Mammary epithelial cell (primary cell): ENCODE results near the gene KCNQ5.

ENCODE experiments used
- EZH2 ChIP-seq: IDR thresholded peaks from 2 replicates; pipeline ENCODE4 v1.6.1; 2012; ENCODE audit warnings: low read length, inconsistent platforms, borderline replicate concordance
- TF ChIP-seq, protein P1 (sequence below), 2 donors: IDR thresholded peaks in 1 of 2; conservative IDR thresholded peaks in 1 of 2; 2 replicates each; pipeline ENCODE4 v1.5.1; 2011 to 2012; ENCODE audit warnings: inconsistent platforms in 2 of 2, low read length in 2 of 2, mild to moderate bottlenecking in 2 of 2, control low read depth in 1 of 2, low read depth in 1 of 2; ENCODE audit not compliant: insufficient read depth in 1 of 2; ENCODE audit errors: extremely low read depth in 1 of 2

DNA sequence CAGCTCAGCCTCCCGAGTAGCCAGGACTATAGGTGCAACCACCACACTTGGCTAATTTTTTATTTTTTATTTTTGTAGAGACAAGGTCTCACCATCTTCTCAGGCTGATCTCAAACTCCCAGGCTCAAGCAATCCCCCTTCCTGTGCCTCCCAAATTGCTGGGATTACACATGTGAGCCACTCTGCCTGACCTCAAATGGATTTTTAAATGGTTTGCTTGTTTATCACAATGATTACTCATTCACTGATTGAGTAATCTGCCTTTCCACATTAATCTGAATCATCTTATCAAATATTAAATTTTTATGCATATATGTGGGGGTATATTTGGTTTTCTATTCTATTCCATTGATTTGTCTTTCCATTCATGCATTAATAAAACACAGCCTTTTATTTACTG is 612.9 kb downstream of the KCNQ5 start:
- TF ChIP-seq, protein P1, sequence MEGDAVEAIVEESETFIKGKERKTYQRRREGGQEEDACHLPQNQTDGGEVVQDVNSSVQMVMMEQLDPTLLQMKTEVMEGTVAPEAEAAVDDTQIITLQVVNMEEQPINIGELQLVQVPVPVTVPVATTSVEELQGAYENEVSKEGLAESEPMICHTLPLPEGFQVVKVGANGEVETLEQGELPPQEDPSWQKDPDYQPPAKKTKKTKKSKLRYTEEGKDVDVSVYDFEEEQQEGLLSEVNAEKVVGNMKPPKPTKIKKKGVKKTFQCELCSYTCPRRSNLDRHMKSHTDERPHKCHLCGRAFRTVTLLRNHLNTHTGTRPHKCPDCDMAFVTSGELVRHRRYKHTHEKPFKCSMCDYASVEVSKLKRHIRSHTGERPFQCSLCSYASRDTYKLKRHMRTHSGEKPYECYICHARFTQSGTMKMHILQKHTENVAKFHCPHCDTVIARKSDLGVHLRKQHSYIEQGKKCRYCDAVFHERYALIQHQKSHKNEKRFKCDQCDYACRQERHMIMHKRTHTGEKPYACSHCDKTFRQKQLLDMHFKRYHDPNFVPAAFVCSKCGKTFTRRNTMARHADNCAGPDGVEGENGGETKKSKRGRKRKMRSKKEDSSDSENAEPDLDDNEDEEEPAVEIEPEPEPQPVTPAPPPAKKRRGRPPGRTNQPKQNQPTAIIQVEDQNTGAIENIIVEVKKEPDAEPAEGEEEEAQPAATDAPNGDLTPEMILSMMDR (conservative IDR thresholded peaks at IDR 0.05 in 1 of 2, IDR thresholded peaks at IDR 0.05 in 1 of 2; ENCODE audit: extremely low read depth in 1 of 2, insufficient read depth in 1 of 2, low read depth in 1 of 2, low read length in 2 of 2), result no peak
- no peak for TF ChIP-seq EZH2
